Esophagus muscularis mucosa (tissue), 3 donors: ENCODE results near the gene ZNF157.

Experiments
- CTCF ChIP-seq, 3 experiments: fragments of 200-600 bp in 2 of 3; fragments of 450-650 bp in 1 of 3; sonication (generic) in 2 of 3; IDR thresholded peaks; one replicate each; pipeline ENCODE4 v1.5.1; 2017 to 2019; ENCODE audit warnings: antibody characterized with exemption in 3 of 3, mild to moderate bottlenecking in 2 of 3, moderate library complexity in 1 of 3
- POLR2A ChIP-seq: fragments of 450-650 bp; IDR thresholded peaks from one replicate; pipeline ENCODE4 v1.6.1; 2017; ENCODE audit warnings: antibody characterized with exemption, moderate library complexity, mild to moderate bottlenecking, low read depth

GRCh38 chrX:47447607-47448006, 77.2 kb downstream of the ZNF157 start:
- TF ChIP-seq CTCF (IDR thresholded peaks at IDR 0.05) = no peak
- no peak for TF ChIP-seq POLR2A
